Psoas muscle (tissue), 8 donors: ENCODE results near the gene IFT74. TPM values are rescaled to one million over a fixed set of nuclear protein-coding genes. Genes with fewer than 3 reads are reported as not detected.

Experiments used
- ATAC-seq, 4 donors: fragments of 200-7000 bp; cut with Tn5 transposase; one replicate each; pipeline ENCODE4 v1.9.1; 2020; ENCODE audit warnings: moderate library complexity in 3 of 4, mild to moderate bottlenecking in 2 of 4
- DNase-seq, 2 donors: peaks; one replicate each; pipeline ENCODE4 v3.0.0-alpha.2; 2020
- H3K27ac ChIP-seq: fragments of 200-600 bp; one replicate; pipeline ENCODE4 v1.8.0; 2022
- H3K27me3 ChIP-seq, 3 donors: fragments of 200-600 bp in 1 of 3; one replicate each; pipeline versions ENCODE4 v1.6.1 to v1.8.0; 2013 to 2022; ENCODE audit warnings: low read length in 2 of 3, mild to moderate bottlenecking in 2 of 3, moderate library complexity in 1 of 3; ENCODE audit not compliant: insufficient read depth in 3 of 3
- H3K36me3 ChIP-seq, 2 donors: fragments of 200-600 bp in 1 of 2; one replicate each; pipeline versions ENCODE4 v1.6.1 to v1.8.0; 2013 to 2022; ENCODE audit warnings: low read depth in 1 of 2, mild to moderate bottlenecking in 1 of 2, moderate library complexity in 1 of 2; ENCODE audit not compliant: insufficient read depth in 1 of 2
- H3K4me1 ChIP-seq: fragments of 200-600 bp; one replicate; pipeline ENCODE4 v1.8.0; 2022
- H3K4me3 ChIP-seq: fragments of 200-600 bp; one replicate; pipeline ENCODE4 v1.8.0; 2022; ENCODE audit warnings: mild to moderate bottlenecking
- H3K9me3 ChIP-seq: fragments of 200-600 bp; one replicate; pipeline ENCODE4 v1.8.0; 2022
- WGBS, 3 donors: extraction: QIAGEN DNeasy Blood & Tissue Kit; methylation state at CpG; one replicate each; pipeline versions ENCODE4 v1.1.6 to v1.1.7; 2013; 5-methylcytosine and 5-hydroxymethylcytosine counted together
- intact Hi-C, 2 donors: fragments of 100-400 bp; cut with DNase I; formaldehyde crosslinking; loops; one replicate each; pipeline versions ENCODE4 v1.11.0 to v1.14.2; 2022
- polyA plus RNA-seq, 3 donors: library from polyadenylated mRNA; stranded (reverse); fragments of 200-250 nt; gene quantifications; one replicate each; pipeline ENCODE4 v1.2.3, GENCODE V29; 2013
- total RNA-seq, 4 donors: library from RNA; stranded (reverse); fragmentation: NEBNext Ultra II Directional in 2 of 4; extraction: Animal tissue kit (Norgen Biotek cat#: 25700) in 2 of 4; gene quantifications; one replicate each; pipeline versions ENCODE4 v1.2.1 to v1.2.4, GENCODE V29; 2021 to 2023
- TF ChIP-seq, protein P1 (sequence below): fragments of 200-600 bp; IDR thresholded peaks from one replicate; pipeline ENCODE4 v1.8.0; 2022; ENCODE audit warnings: antibody characterized with exemption
- donor health status: healthy with polysubstance abuse.
- donor health status: DM: no; HTN: no; CAD: no; lungs with moderate emphysema.
- donor health status: Bipolar disorder and iron deficiency.
- donor health status: healthy.
- donor health status: DM: yes; HTN: yes; CAD: no.
- donor health status: DM: no; HTN: no; CAD: no.
- donor health status: DM: no; HTN: no; CAD: no.
- donor health status: DM: yes; HTN: yes; CAD: no.

IFT74 gene
- total and polyA plus RNA-seq, 7 donors, result 3.1 to 14.2 (median 7.9) TPM

DNA sequence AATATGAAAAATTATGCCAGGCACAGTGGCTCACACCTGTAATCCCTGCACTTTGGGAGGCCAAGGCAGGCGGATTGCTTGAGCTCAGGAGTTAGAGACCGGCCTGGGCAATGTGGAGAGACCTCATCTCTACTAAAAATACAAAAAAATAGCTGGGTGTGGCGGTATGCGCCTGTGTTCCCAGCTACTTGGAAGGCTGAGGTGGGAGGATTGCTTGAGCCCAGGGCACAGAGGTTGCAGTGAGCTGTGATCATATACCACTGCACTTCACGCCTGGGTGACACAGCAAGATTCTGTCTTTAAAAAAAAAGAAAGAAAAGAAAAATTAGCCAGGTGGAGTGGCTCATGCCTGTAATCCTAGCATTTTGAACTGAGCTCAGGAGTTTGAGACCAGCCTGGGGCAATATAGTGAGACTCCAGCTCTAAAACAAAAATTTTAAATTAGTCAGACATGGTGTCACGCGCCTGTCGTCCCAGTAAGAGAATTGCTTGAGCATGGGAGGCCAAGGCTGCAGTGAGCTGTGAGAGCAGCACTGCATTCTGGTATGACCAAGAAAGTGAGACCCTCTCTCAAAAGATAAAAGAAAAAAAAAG lies 27.2 kb upstream of the IFT74 start:
- intact Hi-C loops, result no loop called here
- Histone ChIP-seq H3K36me3 (peaks cover under 1 to 88% of the 10 kb centered on the region in 2 donors), H3K27me3 (no peaks in the 10 kb centered on the region), H3K27ac (no peak overlapping the region), H3K4me3 (no peak overlapping the region), H3K4me1 (no peaks in the 10 kb centered on the region), H3K9me3 (no peaks in the 10 kb centered on the region)
- TF ChIP-seq, protein P1, sequence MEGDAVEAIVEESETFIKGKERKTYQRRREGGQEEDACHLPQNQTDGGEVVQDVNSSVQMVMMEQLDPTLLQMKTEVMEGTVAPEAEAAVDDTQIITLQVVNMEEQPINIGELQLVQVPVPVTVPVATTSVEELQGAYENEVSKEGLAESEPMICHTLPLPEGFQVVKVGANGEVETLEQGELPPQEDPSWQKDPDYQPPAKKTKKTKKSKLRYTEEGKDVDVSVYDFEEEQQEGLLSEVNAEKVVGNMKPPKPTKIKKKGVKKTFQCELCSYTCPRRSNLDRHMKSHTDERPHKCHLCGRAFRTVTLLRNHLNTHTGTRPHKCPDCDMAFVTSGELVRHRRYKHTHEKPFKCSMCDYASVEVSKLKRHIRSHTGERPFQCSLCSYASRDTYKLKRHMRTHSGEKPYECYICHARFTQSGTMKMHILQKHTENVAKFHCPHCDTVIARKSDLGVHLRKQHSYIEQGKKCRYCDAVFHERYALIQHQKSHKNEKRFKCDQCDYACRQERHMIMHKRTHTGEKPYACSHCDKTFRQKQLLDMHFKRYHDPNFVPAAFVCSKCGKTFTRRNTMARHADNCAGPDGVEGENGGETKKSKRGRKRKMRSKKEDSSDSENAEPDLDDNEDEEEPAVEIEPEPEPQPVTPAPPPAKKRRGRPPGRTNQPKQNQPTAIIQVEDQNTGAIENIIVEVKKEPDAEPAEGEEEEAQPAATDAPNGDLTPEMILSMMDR, result no peak
- ATAC-seq, result no peak
- WGBS, 3 donors, result 95 to 96% (median 96%) methylated on average over 8 of the region's 8 CpGs
- no peak for DNase-seq

DNA sequence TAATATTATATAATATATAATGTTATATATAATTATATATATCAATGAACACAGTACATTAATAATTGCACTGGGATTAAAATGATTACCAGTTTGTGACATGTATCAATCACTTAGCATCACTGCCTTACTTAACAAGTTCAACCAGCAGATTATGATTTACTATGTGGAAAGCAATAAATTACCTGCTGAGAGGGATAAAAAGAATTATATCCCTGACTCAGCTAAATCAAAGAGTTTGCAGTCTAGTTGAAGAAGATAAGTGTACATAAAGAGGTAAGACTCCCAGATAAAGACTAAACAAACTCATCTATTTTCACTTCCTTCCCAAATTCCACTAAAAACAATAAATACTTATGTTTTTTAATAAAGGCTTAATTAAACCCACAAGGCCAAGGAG lies 20.4 kb upstream of the IFT74 start:
- no peak for ATAC-seq
- intact Hi-C loops, result no loop called here
- no peaks in the 10 kb centered on the region for H3K27me3 ChIP-seq

DNA sequence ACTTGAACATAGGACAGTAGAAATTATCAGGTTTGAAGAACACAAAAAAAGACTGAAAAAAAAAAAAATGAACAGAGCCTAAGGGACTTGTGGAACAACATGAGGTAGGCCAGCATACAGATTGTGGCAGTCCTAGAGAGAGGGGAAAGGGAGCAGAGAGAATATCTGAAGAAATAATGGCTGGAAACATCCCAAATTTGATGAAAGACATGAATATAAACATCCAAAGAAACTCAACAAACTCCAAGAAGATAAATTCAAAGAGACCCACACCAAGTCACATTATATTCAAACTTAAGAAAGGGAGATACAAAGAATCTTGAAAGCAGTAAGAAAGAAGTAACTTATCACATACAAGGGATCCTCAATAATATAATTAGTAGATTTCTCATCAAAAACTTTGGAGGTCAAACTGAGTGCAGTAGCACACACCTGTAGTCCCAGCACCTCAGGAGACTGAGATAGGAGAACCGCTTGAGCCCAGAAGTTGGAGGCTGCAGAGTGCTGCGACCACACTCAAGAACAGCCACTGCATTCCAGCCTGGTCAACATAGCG lies 18.3 kb upstream of the IFT74 start:
- Histone ChIP-seq H3K36me3 (peaks cover 0 to 16% of the 10 kb centered on the region in 2 donors), H3K4me1 (peaks cover 15% of the 10 kb centered on the region), H3K9me3 (peaks cover 7% of the 10 kb centered on the region), H3K4me3 (no peak overlapping the region), H3K27ac (no peak overlapping the region), H3K27me3 (no peaks in the 10 kb centered on the region)
- no peak for DNase-seq
- TF ChIP-seq, protein P1, result no peak
- peak in 1 of 4 donors; percentile 10 for ATAC-seq
- intact Hi-C loops, result no loop called here
- WGBS, 3 donors, result 95 to 98% (median 97%) methylated on average over 3 of the region's 3 CpGs

More for the DNA sequence above, 20.4 kb upstream of the IFT74 start:
- peaks cover 0 to 33% of the 10 kb centered on the region in 2 donors for H3K36me3 ChIP-seq
- H3K9me3 ChIP-seq, result peaks cover 7% of the 10 kb centered on the region
- no peak for DNase-seq
- no peak overlapping the region for H3K27ac ChIP-seq
- peaks cover 7% of the 10 kb centered on the region for H3K4me1 ChIP-seq
- no peak overlapping the region for H3K4me3 ChIP-seq
- TF ChIP-seq, protein P1, result no peak

DNA sequence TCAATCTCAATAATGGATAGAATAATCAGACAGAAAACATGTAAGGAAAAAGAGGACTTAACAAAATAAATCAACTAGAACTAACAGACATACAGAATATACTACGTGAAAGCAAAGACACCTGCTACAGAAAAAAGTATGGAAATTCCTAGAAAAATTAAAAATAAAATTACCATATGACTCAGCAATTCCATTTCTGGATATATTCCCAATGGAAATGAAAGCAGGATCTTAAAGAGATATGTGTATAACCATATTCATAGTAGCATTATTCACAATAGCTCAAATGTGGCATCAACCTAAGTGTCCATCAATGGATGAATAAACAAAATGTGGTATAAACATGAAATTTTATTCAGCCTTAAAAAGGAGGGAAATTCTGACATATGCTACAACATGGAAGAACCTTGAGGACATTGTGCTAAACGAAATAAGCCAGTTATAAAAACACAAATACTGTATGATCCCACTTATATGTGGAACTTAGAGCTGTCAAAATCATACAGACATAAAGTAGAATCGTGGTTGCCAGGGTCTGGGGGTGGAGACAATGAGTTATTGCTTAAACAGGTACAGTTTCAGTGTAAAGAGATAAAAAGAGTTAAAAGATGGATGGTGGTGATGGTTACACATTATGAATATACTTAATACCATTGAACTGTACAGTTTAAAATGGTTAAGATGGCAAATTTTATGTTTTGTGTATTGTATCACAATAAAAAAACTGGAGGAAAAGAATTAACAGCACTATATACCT lies 16.1 kb upstream of the IFT74 start:
- Histone ChIP-seq H3K9me3 (peaks cover 7% of the 10 kb centered on the region), H3K4me3 (peak overlapping the region; percentile 11), H3K27ac (peak overlapping the region; percentile 21), H3K4me1 (peaks cover 24% of the 10 kb centered on the region), H3K27me3 (no peaks in the 10 kb centered on the region), H3K36me3 (peaks cover 0 to 7% of the 10 kb centered on the region in 2 donors)
- TF ChIP-seq, protein P1, result no peak
- DNase-seq (no peak), ATAC-seq (peak in 1 of 4 donors; percentile 46)
- WGBS, 3 donors, result 72 to 80% (median 73%) methylated on average over 3 of the region's 3 CpGs
- intact Hi-C loops, result loop anchor here in 1 of 2 donors (5.0 kb wide), 1 partner anchor 33 kb away; no protein-coding TSS in a partner anchor
